Activated CD4-positive, CD25-positive, alpha-beta regulatory T cell (primary cell): ENCODE results near the gene ZMIZ1.

Experiments used
- DNase-seq, 4 experiments: peaks; one replicate each; lab custom pipeline; 2025; lab: John Stamatoyannopoulos, UW

Gene ZMIZ1

DNA sequence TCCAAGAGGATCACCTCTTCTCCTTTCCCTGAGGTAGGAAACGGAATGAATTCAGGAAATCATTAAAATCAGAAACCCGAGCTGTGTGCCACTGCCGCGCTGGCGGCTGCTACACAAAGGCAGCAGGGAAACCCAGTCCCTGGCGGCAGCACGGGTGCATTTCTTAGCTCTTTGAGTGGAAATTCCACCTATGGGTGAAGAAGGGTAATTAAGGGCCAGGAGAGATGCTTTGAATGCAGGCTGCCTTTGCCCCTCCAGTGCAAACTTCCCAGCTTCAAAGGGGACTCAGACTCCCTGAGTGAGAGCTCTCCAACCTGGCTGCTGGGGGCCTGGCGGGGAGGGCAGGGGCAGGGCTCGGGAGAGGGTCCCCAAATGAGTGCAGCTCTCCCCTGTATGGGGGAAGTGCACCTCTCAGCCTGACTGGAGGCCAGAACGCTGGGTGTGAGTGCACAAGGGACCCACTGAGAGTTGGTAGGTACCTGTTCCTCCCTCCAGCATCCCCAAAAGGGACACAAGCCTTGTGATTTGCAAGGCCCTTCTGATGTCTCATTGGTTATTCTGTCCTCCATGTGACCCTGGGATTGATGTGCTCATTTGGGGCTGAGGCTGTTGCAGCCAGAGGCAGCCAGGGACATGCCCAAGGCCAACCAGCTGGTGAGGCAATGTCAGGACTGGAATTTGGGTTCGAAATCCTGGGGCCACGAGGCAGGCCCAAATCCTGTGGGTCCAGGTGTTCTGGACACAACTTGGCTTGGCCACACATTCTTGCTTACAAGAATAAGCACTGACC is 16.3 kb upstream of the ZMIZ1 start:
- DNase-seq: no peak

DNA sequence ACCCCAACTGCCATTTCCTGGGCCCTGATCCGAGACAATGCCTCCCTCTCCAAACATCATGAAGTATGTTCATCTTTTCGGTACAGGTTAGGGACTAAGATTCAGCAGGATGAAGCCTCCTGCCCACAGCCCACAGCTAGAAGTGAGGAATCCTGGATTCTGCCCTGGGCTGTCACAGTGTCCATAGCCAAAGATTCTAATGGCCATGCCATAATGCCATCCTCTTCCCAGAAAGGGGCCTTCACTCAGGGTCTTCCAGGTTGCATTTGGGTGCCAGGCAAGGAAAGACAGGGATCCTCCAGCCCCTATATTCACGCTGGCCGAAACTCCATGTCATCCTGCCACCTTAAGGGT is 15.7 kb upstream of the ZMIZ1 start:
- no peak for DNase-seq

DNA sequence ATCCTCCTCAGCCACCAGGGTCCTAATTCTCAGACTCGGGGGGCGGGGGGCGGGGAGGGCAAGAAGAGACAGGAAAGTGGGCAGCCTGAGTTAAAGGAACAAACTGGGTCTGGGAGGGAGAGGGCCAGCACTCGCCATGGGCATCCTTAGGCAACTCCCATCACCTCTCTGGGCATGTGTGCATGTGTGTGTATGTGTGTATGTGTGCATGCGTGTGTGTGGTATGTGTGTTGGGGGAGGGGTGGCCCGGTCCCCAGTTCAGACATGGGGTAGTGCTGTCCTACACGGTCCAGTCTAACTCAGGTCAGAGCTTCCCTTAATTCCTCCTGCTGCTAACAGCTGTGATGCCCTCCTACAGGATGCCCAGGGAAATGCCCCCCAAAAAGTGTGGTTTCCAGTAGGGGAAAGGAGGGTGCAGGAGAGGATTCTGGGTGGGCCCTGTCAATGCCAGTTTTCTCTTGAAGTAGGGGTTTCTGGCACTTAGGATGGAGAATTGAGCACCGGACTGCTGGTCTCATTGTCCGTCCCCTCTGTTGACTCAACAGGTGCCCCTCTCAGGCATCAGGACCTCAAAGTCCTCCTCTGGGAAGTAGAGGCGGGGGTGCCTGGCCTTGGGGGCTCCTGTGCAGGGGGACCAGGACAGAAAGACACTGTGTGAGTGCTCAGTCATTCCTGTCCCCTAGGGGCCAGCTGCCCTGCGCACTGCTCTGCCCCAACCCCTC is 15.1 kb upstream of the ZMIZ1 start:
- no peak for DNase-seq

GRCh38 chr10:79054203-79055099 is 14.3 kb upstream of the ZMIZ1 start:
- DNase-seq: no peak

DNA sequence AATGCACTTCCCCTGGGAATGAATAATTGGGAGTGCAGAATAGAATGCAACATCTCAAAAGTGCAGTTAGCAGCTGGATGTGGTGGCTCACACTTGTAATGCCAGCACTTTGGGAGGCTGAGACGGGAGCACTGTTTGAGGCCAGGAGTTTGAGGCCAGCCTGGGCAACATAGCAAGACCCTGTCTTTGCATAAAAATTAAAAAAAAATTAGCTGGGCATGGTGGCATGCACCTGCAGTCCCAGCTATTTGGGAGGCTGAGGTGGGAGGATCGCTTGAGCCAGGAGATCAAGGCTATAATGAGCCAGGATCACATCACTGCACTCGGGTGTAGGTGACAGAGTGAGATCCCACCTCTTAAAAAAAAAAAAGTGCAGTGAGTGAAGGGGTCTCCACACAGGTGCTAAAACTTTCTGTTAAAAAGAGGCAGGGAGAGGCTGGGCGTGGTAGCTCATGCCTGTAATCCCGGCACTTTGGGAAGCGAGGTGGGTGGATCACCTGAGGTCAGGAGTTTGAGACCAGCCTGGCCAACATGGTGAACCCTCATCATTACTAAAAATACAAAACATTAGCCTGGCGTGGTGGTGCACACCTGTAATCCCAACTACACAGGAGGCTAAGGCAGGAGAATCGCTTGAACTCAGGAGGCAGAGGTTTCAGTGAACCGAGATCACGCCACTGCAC is 13.5 kb upstream of the ZMIZ1 start:
- DNase-seq: no peak

GRCh38 chr10:79055892-79056291 is 12.9 kb upstream of the ZMIZ1 start:
- DNase-seq: no peak

DNA sequence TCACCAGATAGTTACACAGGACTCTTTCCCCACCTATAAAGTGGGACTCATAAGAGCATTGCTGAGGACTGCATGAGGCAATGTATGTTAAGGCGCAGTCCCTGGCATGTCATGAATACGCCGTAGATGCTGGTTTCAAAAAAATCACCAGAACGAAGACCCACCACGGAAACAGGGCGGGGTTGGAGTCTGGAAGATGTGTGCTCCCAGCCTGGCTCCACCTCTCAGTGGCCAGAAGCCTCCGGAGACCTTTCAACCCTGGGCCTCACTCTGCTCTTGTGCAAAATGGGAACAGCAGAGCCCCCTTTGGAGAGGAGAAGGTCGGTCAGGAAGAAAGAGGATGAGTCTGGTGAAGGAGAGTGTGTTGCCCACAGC is 12.4 kb upstream of the ZMIZ1 start:
- no peak for DNase-seq

DNA sequence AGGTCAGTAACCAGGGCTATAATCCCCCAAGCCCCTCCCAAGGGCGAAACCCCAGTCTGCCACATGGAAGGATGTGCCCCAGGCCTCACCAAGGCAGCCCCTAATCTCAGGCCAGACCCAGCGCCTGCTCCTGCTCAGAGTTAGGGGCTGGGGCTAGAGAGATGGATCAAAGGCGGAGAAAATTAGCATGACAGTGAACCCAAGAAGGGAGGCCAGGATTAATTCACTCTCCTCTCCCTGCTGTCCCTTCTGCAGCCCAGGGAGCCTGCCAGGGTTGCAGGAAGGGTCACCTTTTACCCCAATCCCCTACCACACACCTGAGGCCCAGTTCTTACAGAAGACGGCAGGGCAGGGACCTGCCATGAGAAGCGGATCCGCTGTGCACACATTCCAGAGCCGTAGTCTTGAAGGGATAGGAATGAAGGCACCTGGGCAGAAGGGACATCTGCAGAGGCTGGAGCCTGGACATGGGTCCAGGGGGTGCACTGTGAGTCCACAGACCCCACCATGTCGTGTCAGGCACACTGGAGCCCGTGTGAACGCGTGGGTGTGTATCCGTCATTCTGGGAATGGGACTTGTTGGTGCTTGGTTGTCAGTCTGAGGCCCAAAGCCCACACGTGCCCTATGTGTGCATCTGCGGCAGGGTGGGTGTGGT is 11.9 kb upstream of the ZMIZ1 start:
- no peak for DNase-seq

DNA sequence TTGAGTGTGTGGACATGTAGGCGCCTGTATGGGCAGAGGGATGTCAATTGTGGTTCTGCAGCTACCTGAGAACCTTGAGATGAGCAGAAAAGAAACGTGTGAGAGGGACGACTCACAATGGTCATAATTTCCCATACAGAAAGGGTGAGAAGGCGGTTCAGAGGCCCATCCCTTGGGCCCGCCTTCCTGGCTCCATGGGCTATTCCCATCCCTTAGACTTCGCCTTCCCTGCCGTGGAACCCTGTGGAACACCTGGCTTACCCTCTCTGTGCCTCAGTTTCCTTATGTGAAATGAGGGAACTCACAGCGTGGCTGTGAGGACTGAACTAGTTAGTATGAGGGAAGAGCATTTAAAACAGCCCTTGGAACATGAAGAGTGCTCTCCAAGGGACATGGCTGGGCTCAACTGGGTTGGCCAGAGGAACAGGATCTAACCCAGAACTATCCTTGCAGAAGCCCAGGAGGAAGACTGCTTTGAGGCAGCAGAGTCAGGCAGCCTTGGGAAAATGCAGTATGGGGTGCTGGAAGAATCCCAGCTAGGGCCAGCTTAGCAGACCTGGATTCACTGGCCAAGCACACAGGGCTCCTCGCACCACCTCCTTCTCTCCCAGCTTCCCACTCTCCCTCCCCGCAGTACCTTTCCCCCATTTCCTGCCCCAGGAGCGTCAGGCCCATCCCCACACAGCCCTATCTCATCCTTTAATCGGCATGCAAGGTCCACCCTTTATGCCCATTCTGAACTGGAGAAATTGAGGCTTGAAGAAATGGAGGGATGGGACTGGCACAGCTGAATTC is 11.1 kb upstream of the ZMIZ1 start:
- no peak for DNase-seq

- DNase-seq: no peak
Observed at GRCh38 chr10:79058899-79059841, 9.6 kb upstream of the ZMIZ1 start.

- DNase-seq: no peak
Observed at GRCh38 chr10:79059859-79060379, 8.8 kb upstream of the ZMIZ1 start.

- DNase-seq: no peak
Observed at GRCh38 chr10:79060641-79061255, 8.0 kb upstream of the ZMIZ1 start.

GRCh38 chr10:79061441-79062315 is 7.1 kb upstream of the ZMIZ1 start:
- no peak for DNase-seq

- DNase-seq: no peak
Observed at GRCh38 chr10:79063071-79063491, 5.7 kb upstream of the ZMIZ1 start.

GRCh38 chr10:79063661-79064492 is 4.9 kb upstream of the ZMIZ1 start:
- no peak for DNase-seq

GRCh38 chr10:79065091-79065551 is 3.6 kb upstream of the ZMIZ1 start:
- DNase-seq: no peak

GRCh38 chr10:79065853-79066252 is 2.9 kb upstream of the ZMIZ1 start:
- DNase-seq: no peak
